HepG2 (cell line): ENCODE measurements around the gene ANKRD31. TPM values are rescaled to one million over a fixed set of nuclear protein-coding genes. Genes with fewer than 3 reads are reported as not detected.

ENCODE experiments used
- CCAR2 ChIP-seq: fragments of 200-400 bp; formaldehyde crosslinking; optimal IDR thresholded peaks from 2 replicates; pipeline ENCODE3; 2018; ENCODE audit warnings: low read depth, mild to moderate bottlenecking, low read length, moderate library complexity
- ISX ChIP-seq: sonication (generic); formaldehyde crosslinking; conservative IDR thresholded peaks from 2 replicates; pipeline ENCODE4 v1.5.0; 2020; ENCODE audit warnings: missing genetic modification reagents
- KAT7 ChIP-seq: IDR thresholded peaks from 2 replicates; pipeline ENCODE4 v1.6.1; 2018; ENCODE audit warnings: borderline replicate concordance, missing compliant biosample characterization
- KDM3A ChIP-seq: IDR thresholded peaks from 2 replicates; pipeline ENCODE4 v1.6.1; 2018; ENCODE audit warnings: low read depth, missing compliant biosample characterization
- KLF6 ChIP-seq: IDR thresholded peaks from 2 replicates; pipeline ENCODE4 v1.8.0; 2016; ENCODE audit warnings: missing biosample characterization, missing genetic modification reagents
- MTA3 ChIP-seq: sonication (generic); formaldehyde crosslinking; IDR thresholded peaks from 2 replicates; pipeline ENCODE4 v1.4.0; 2020; ENCODE audit warnings: missing genetic modification reagents
- NFE2L2 ChIP-seq: fragments of 150-350 bp; IDR thresholded peaks from 2 replicates; pipeline ENCODE4 v1.6.1; 2014; ENCODE audit warnings: low read length
- POLR2AphosphoS5 ChIP-seq: IDR thresholded peaks from 2 replicates; pipeline ENCODE4 v1.6.1; 2012; ENCODE audit warnings: low read depth, low read length
- SMYD3 ChIP-seq: sonication (generic); formaldehyde crosslinking; IDR thresholded peaks from 2 replicates; pipeline ENCODE4 v1.8.1; 2023; ENCODE audit warnings: mild to moderate bottlenecking, missing genetic modification reagents
- STAG1 ChIP-seq: sonication (generic); formaldehyde crosslinking; IDR thresholded peaks from 2 replicates; pipeline ENCODE4 v1.4.0; 2020; ENCODE audit warnings: missing genetic modification reagents
- TCF7 ChIP-seq: sonication (generic); IDR thresholded peaks from 2 replicates; pipeline ENCODE4 v1.6.1; 2016; ENCODE audit warnings: antibody characterized with exemption, low read depth
- TRIM24 ChIP-seq: sonication (generic); formaldehyde crosslinking; IDR thresholded peaks from 2 replicates; pipeline ENCODE4 v1.8.0; 2022; ENCODE audit warnings: mild to moderate bottlenecking, missing genetic modification reagents
- WIZ ChIP-seq: sonication (generic); formaldehyde crosslinking; IDR thresholded peaks from 2 replicates; pipeline ENCODE4 v1.5.1; 2020; ENCODE audit warnings: mild to moderate bottlenecking, missing genetic modification reagents
- ZBTB8A ChIP-seq: sonication (generic); formaldehyde crosslinking; IDR thresholded peaks from 2 replicates; pipeline ENCODE4 v1.4.0; 2020; ENCODE audit warnings: mild to moderate bottlenecking, low read depth, missing genetic modification reagents, borderline replicate concordance
- ZFP41 ChIP-seq: sonication (generic); formaldehyde crosslinking; IDR thresholded peaks from 2 replicates; pipeline ENCODE4 v1.4.0; 2020; ENCODE audit warnings: mild to moderate bottlenecking, missing genetic modification reagents, borderline replicate concordance
- ZNF446 ChIP-seq: sonication (generic); formaldehyde crosslinking; IDR thresholded peaks from 2 replicates; pipeline ENCODE4 v1.5.0; 2020; ENCODE audit warnings: mild to moderate bottlenecking, missing genetic modification reagents
- ZNF816 ChIP-seq: sonication (generic); formaldehyde crosslinking; IDR thresholded peaks from 2 replicates; pipeline ENCODE4 v1.8.0; 2022; ENCODE audit warnings: missing genetic modification reagents, mild to moderate bottlenecking, borderline replicate concordance
- ZNF839 ChIP-seq: sonication (generic); formaldehyde crosslinking; IDR thresholded peaks from 2 replicates; pipeline ENCODE4 v1.4.0; 2020; ENCODE audit warnings: missing genetic modification reagents, mild to moderate bottlenecking, borderline replicate concordance
- polyA plus RNA-seq, 8 experiments: library from polyadenylated mRNA; depleted of rRNA in 3 of 8; stranded (reverse) in 7 of 8; unstranded in 1 of 8; fragments of >200 nt; fragmentation: Illumina TruSeq in 4 of 8; extraction: Trizol in 4 of 8; gene quantifications; 2 replicates each; pipeline versions ENCODE4 v1.2.1 to v1.2.3, GENCODE V29; 2011 to 2016; ENCODE audit warnings: low read depth in 4 of 8, missing spikeins in 1 of 8, mixed read lengths in 1 of 8; ENCODE audit not compliant: insufficient read depth in 1 of 8
- total RNA-seq, 5 experiments: library from RNA; depleted of rRNA; stranded (reverse); fragments of >200 nt; fragmentation: Illumina TruSeq; extraction: Trizol; gene quantifications; 2 replicates each; pipeline ENCODE4 v1.2.3, GENCODE V29; 2016; ENCODE audit warnings: low read depth in 1 of 5
- TF ChIP-seq, protein P1 (sequence below): IDR thresholded peaks from 2 replicates; pipeline ENCODE4 v1.6.1; 2016; ENCODE audit warnings: missing biosample characterization, missing genetic modification reagents, low read depth
- TF ChIP-seq, protein P2 (sequence below): sonication (generic); formaldehyde crosslinking; conservative IDR thresholded peaks from 2 replicates; pipeline ENCODE4 v1.8.1; 2023; ENCODE audit warnings: missing genetic modification reagents
- TF ChIP-seq, protein P3 (sequence below): sonication (generic); formaldehyde crosslinking; conservative IDR thresholded peaks from 2 replicates; pipeline ENCODE4 v1.5.0; 2020; ENCODE audit warnings: missing genetic modification reagents
- TF ChIP-seq, protein P4 (sequence below): IDR thresholded peaks from 2 replicates; pipeline ENCODE4 v1.6.1; 2012; ENCODE audit warnings: inconsistent platforms
- TF ChIP-seq, protein P5 (sequence below): sonication (generic); formaldehyde crosslinking; IDR thresholded peaks from 2 replicates; pipeline ENCODE4 v1.9.0; 2022; ENCODE audit warnings: missing genetic modification reagents, mild to moderate bottlenecking, borderline replicate concordance

The ANKRD31 gene
- total and polyA plus RNA-seq, 2 of the 13 experiments (the other 11 are each of a cell fraction or from before 2014, with no cell fraction given) = 0.01 to 0.09 TPM

DNA sequence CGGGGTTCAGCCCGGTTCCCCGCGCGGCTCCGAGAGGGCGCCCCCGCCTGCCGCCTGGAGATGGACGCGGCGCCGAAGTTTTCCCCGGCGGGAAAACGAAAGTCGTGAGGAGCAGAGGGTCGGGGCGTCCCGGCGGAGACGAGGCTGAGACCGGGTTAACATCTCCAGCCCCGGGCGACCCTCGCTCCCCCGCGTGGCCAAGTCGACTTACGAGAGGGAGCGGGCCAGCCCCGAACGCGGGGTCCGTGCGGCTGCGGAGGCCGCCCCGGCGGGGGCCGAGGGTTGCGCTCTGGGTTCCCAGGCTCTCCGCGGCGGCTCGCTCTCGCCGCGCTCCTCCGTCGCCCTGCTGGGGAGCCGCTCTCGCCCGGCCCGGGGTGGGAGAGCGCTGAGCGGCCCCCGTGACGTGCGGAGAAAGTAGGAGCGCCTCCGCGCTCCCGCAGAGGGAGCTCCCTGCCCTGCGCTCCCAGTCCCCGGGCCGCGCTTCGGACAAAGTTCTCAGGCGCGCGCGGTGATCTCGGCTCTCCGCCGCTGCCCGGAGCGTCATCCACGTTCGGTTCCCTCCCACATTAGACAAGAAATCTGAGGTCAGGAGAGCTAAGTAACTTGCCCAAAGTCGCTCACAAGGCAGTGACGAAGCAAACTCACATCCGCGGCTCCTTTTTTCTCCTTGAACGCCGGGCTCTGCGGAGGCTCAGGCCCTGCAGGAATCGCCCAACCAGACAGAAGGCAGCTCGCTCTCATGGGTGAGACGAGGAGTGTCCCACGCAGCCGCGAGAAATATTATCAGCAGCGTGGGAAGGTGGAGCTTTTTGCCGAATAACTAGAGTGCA lies 183.2 kb downstream of the ANKRD31 start (continued):
- TF ChIP-seq, protein P1, sequence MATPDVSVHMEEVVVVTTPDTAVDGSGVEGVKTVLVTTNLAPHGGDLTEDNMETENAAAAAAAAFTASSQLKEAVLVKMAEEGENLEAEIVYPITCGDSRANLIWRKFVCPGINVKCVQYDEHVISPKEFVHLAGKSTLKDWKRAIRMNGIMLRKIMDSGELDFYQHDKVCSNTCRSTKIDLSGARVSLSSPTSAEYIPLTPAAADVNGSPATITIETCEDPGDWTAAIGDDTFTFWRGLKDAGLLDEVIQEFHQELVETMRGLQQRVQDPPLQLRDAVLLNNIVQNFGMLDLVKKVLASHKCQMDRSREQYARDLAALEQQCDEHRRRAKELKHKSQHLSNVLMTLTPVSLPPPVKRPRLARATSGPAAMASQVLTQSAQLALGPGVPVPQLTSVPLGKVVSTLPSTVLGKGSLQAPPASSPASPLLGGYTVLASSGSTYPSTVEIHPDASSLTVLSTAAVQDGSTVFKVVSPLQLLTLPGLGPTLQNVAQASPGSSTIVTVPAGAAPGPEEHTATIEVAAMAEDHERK (CRISPR knock-in tag) = no peak
- TF ChIP-seq ISX (CRISPR knock-in tag) = no peak
- TF ChIP-seq STAG1 (CRISPR knock-in tag) = peak; percentile 37; the same call in 1 of the 2 replicates
- 0 out of 2 replicates have a peak, but pooled peaks have one; percentile 56 for TF ChIP-seq KAT7
- TF ChIP-seq, protein P2, sequence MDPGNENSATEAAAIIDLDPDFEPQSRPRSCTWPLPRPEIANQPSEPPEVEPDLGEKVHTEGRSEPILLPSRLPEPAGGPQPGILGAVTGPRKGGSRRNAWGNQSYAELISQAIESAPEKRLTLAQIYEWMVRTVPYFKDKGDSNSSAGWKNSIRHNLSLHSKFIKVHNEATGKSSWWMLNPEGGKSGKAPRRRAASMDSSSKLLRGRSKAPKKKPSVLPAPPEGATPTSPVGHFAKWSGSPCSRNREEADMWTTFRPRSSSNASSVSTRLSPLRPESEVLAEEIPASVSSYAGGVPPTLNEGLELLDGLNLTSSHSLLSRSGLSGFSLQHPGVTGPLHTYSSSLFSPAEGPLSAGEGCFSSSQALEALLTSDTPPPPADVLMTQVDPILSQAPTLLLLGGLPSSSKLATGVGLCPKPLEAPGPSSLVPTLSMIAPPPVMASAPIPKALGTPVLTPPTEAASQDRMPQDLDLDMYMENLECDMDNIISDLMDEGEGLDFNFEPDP (CRISPR knock-in tag) = 0 out of 2 replicates have a peak, but pooled peaks have one; percentile 87
- TF ChIP-seq NFE2L2 = no peak
- no peak; the same call in 1 of the 2 replicates for TF ChIP-seq ZNF446
- no peak for TF ChIP-seq ZBTB8A (CRISPR knock-in tag)
- no peak for TF ChIP-seq KLF6
- TF ChIP-seq, protein P3, sequence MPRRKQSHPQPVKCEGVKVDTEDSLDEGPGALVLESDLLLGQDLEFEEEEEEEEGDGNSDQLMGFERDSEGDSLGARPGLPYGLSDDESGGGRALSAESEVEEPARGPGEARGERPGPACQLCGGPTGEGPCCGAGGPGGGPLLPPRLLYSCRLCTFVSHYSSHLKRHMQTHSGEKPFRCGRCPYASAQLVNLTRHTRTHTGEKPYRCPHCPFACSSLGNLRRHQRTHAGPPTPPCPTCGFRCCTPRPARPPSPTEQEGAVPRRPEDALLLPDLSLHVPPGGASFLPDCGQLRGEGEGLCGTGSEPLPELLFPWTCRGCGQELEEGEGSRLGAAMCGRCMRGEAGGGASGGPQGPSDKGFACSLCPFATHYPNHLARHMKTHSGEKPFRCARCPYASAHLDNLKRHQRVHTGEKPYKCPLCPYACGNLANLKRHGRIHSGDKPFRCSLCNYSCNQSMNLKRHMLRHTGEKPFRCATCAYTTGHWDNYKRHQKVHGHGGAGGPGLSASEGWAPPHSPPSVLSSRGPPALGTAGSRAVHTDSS = no peak
- no peak for TF ChIP-seq SMYD3 (CRISPR knock-in tag)
- no peak for TF ChIP-seq KDM3A (CRISPR knock-in tag)
- TF ChIP-seq ZNF816 (CRISPR knock-in tag) = no peak
- no peak for TF ChIP-seq CCAR2
- no peak for TF ChIP-seq POLR2AphosphoS5
- no peak for TF ChIP-seq ZNF839 (CRISPR knock-in tag)
- TF ChIP-seq TCF7 = no peak
- no peak for TF ChIP-seq ZFP41 (CRISPR knock-in tag)
- no peak for TF ChIP-seq MTA3 (CRISPR knock-in tag)
- no peak for TF ChIP-seq WIZ
- TF ChIP-seq, protein P4, sequence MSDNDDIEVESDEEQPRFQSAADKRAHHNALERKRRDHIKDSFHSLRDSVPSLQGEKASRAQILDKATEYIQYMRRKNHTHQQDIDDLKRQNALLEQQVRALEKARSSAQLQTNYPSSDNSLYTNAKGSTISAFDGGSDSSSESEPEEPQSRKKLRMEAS = peak; percentile 50; the same call in 1 of the 2 replicates
- TF ChIP-seq, protein P5, sequence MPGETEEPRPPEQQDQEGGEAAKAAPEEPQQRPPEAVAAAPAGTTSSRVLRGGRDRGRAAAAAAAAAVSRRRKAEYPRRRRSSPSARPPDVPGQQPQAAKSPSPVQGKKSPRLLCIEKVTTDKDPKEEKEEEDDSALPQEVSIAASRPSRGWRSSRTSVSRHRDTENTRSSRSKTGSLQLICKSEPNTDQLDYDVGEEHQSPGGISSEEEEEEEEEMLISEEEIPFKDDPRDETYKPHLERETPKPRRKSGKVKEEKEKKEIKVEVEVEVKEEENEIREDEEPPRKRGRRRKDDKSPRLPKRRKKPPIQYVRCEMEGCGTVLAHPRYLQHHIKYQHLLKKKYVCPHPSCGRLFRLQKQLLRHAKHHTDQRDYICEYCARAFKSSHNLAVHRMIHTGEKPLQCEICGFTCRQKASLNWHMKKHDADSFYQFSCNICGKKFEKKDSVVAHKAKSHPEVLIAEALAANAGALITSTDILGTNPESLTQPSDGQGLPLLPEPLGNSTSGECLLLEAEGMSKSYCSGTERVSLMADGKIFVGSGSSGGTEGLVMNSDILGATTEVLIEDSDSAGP (CRISPR knock-in tag) = peak; percentile 41; the same call in 1 of the 2 replicates
- no peak for TF ChIP-seq TRIM24 (CRISPR knock-in tag)
